ENCODE data around the gene TMEM43. TPM values are rescaled to one million over a fixed set of nuclear protein-coding genes. Genes with fewer than 3 reads are reported as not detected.

The TMEM43 gene
- polyA plus RNA-seq, 1 donor (not counting 4 experiments of a cell fraction or from before 2014, with no cell fraction given) = 111 TPM

DNA sequence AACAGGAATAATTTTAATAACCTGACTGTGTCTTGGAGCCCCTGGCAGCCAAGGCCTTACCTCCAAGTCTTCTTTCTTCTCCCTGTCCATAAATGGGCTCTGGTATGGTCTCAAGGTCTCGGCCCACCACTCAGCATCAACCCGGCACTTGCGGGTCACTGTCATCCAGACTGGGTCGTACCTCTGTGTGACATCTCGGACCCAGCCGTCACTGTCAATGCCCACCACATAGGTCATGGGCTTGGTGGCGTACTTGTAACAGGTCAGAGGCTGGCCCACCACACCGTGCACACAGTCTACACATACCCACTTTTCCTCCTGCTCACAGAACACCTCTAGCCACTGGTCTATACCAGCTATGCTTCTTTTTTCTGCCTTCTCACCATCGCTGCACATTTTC lies 33.1 kb downstream of the TMEM43 start:
- Histone ChIP-seq H3K4me1 (ENCODE audit: control insufficient read depth, extremely low read depth, insufficient read depth, low read length) (peaks cover 29% of the 10 kb centered on the region), H3K9ac (ENCODE audit: control insufficient read depth, extremely low read depth, insufficient read depth, low read length) (no peak overlapping the region), H3K27me3 (ENCODE audit: control insufficient read depth, extremely low read depth, insufficient read depth, low read length) (no peaks in the 10 kb centered on the region), H3K36me3 (ENCODE audit: control insufficient read depth in 2 of 2, extremely low read depth in 1 of 2, insufficient read depth in 2 of 2, low read length in 2 of 2) (peaks cover 27 to 72% of the 10 kb centered on the region in 2 experiments), H4K20me1 (ENCODE audit: control insufficient read depth, extremely low read depth, insufficient read depth, low read length) (no peaks in the 10 kb centered on the region), H3K9me1 (ENCODE audit: control insufficient read depth, extremely low read depth, insufficient read depth, low read length) (no peaks in the 10 kb centered on the region), H3K9me3 (ENCODE audit: control insufficient read depth, low read depth, low read length) (peaks cover 5% of the 10 kb centered on the region), H3K4me3 (ENCODE audit: control insufficient read depth in 2 of 3, extremely low read depth in 1 of 3, insufficient read depth in 2 of 3, low read depth in 1 of 3, low read length in 3 of 3) (no peak overlapping the region), H2AFZ (ENCODE audit: control insufficient read depth, low read length) (no peak overlapping the region), H3K4me2 (ENCODE audit: control insufficient read depth, extremely low read depth, insufficient read depth, low read depth, low read length) (no peak overlapping the region), H3K79me2 (ENCODE audit: control insufficient read depth, insufficient read depth, low read length) (peaks cover 22% of the 10 kb centered on the region), H3K27ac (ENCODE audit: control insufficient read depth, insufficient read depth, low read length) (no peak overlapping the region)
- FAIRE-seq (no peak), DNase-seq (ENCODE audit: low read depth, low spot score) (no peak)
- TF ChIP-seq EZH2 (IDR thresholded peaks at IDR 0.05; ENCODE audit: low read length) = no peak
- TF ChIP-seq, protein P1, sequence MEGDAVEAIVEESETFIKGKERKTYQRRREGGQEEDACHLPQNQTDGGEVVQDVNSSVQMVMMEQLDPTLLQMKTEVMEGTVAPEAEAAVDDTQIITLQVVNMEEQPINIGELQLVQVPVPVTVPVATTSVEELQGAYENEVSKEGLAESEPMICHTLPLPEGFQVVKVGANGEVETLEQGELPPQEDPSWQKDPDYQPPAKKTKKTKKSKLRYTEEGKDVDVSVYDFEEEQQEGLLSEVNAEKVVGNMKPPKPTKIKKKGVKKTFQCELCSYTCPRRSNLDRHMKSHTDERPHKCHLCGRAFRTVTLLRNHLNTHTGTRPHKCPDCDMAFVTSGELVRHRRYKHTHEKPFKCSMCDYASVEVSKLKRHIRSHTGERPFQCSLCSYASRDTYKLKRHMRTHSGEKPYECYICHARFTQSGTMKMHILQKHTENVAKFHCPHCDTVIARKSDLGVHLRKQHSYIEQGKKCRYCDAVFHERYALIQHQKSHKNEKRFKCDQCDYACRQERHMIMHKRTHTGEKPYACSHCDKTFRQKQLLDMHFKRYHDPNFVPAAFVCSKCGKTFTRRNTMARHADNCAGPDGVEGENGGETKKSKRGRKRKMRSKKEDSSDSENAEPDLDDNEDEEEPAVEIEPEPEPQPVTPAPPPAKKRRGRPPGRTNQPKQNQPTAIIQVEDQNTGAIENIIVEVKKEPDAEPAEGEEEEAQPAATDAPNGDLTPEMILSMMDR (optimal IDR thresholded peaks at IDR 0.05 in 1 of 3, IDR thresholded peaks at IDR 0.05 in 1 of 3, conservative IDR thresholded peaks at IDR 0.05 in 1 of 3; ENCODE audit: extremely low read depth in 1 of 3, insufficient read depth in 2 of 3, low read length in 3 of 3) = no peak
- dilution Hi-C loops (cut with MboI; ENCODE audit: extremely low pct_ligation_motif_present, low sequenced_read_pairs) = no loop called here

DNA sequence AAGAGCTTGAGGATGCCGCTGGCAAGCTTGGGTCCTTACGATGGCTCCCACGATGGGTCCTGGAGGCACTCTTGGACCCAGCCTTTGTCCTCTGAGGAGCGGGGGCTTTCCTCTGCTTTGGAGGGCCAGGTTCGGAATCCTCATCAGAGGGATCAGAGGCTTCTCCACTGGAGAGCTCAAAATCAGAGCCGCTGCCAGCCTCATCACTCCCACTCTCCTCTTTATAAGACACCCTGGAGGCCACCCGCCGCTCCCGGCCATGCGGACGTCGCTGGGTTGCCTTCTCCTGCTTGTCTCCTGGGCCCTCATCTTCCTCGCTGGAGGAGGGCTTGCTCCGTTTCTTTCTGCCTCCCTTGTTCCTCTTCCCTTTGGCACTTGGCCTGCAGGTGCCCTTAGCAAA lies 33.5 kb downstream of the TMEM43 start:
- Histone ChIP-seq H3K4me3 (ENCODE audit: control insufficient read depth in 2 of 3, extremely low read depth in 1 of 3, insufficient read depth in 2 of 3, low read depth in 1 of 3, low read length in 3 of 3) (no peak overlapping the region), H3K27me3 (ENCODE audit: control insufficient read depth, extremely low read depth, insufficient read depth, low read length) (no peaks in the 10 kb centered on the region), H3K9me1 (ENCODE audit: control insufficient read depth, extremely low read depth, insufficient read depth, low read length) (no peaks in the 10 kb centered on the region), H3K36me3 (ENCODE audit: control insufficient read depth in 2 of 2, extremely low read depth in 1 of 2, insufficient read depth in 2 of 2, low read length in 2 of 2) (peaks cover 24 to 71% of the 10 kb centered on the region in 2 experiments), H3K4me1 (ENCODE audit: control insufficient read depth, extremely low read depth, insufficient read depth, low read length) (peaks cover 29% of the 10 kb centered on the region), H4K20me1 (ENCODE audit: control insufficient read depth, extremely low read depth, insufficient read depth, low read length) (no peaks in the 10 kb centered on the region), H3K27ac (ENCODE audit: control insufficient read depth, insufficient read depth, low read length) (no peak overlapping the region), H3K9me3 (ENCODE audit: control insufficient read depth, low read depth, low read length) (peaks cover 5% of the 10 kb centered on the region), H2AFZ (ENCODE audit: control insufficient read depth, low read length) (no peak overlapping the region), H3K79me2 (ENCODE audit: control insufficient read depth, insufficient read depth, low read length) (peaks cover 22% of the 10 kb centered on the region), H3K4me2 (ENCODE audit: control insufficient read depth, extremely low read depth, insufficient read depth, low read depth, low read length) (no peak overlapping the region), H3K9ac (ENCODE audit: control insufficient read depth, extremely low read depth, insufficient read depth, low read length) (no peak overlapping the region)
- DNase-seq (ENCODE audit: low read depth, low spot score) (no peak), FAIRE-seq (no peak)
- no peak for TF ChIP-seq EZH2 (IDR thresholded peaks at IDR 0.05; ENCODE audit: low read length)
- TF ChIP-seq, protein P1 (optimal IDR thresholded peaks at IDR 0.05 in 1 of 3, IDR thresholded peaks at IDR 0.05 in 1 of 3, conservative IDR thresholded peaks at IDR 0.05 in 1 of 3; ENCODE audit: extremely low read depth in 1 of 3, insufficient read depth in 2 of 3, low read length in 3 of 3) = no peak
- dilution Hi-C loops (cut with MboI; ENCODE audit: extremely low pct_ligation_motif_present, low sequenced_read_pairs) = no loop called here

Measured in keratinocyte (primary cell).